GM19035 (cell line): Measurements from ENCODE around the gene CNP.

Experiments used
- ATAC-seq: cut with Tn5 transposase; IDR thresholded peaks from one replicate; pipeline ENCODE4 v1.9.1; 2021; ENCODE audit not compliant: unreplicated experiment

Gene CNP

DNA sequence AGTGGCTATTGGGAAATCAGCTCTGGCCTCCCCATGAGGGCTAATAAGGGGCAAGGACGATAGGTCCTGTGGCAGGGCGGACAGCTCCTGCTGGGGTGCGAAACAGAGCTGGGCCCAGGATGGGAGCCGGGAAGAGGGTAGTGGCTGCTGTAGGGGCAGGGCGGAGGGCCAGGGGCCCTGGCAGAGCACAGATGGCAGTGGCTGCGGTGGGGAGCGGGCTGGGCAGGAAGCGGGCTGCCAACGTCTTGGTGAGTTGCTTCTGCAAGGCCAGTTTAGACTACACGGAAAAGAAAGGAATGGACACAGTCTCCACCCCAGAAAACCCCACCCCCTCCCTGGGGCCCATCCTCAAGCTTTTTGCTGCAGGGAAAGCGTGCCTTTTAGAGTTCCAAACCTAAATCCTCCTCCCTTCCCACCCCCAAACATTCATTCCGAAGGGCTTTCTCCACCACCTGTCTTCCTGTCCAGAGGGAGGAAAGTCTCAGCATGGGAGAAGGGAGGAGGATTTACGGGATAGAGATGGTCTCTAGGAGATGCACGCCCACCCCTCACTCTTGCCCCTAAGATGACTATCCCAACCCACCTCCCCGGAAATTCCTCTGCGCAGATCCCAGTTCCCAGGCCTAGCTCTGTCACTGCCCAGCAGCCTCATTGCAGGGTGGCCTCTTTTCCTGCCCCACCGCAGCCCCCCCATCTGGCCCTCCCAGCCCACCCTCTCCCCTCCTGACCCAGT, 60.4 kb downstream of the CNP start:
- no peak for ATAC-seq
